NT2/D1 (cell line): ENCODE measurements around the gene EIF3K.

Source experiments
- SUZ12 ChIP-seq: IDR thresholded peaks from 2 replicates; pipeline ENCODE4 v1.6.1; 2011; ENCODE audit not compliant: insufficient read length, insufficient read depth; ENCODE audit errors: extremely low read depth
- YY1 ChIP-seq: IDR thresholded peaks from 2 replicates; pipeline ENCODE4 v1.6.1; 2011; ENCODE audit not compliant: insufficient read length, insufficient read depth
- ZNF274 ChIP-seq: IDR thresholded peaks from 2 replicates; pipeline ENCODE4 v1.6.1; 2011; ENCODE audit warnings: mild to moderate bottlenecking, low read depth, low read length

DNA sequence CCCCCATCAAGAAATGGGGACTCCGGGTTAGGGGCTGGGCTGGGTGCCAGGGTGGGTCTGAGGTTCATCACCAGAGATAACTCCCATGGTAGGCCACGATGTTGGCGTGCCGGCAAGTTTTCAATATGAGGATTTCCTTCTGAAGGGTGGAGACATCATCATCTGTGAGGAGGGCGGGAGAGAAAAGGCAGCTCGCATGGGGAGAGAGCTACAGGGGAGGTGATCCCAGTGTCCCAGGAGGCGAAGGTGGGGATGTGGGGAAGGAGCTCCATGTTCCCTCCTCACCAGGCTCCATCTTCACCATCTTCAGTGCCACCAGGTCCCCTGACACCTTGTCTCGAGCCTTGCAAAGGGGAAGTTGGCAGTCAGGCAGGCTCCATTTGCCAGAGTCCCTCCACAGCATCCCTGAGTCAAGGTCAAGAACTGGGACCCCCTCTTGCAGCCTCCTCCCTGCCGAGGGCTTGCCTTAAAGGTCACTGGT, 1.7 kb upstream of the EIF3K start:
- no peak for TF ChIP-seq SUZ12
- no peak for TF ChIP-seq YY1
- TF ChIP-seq ZNF274 = no peak
